SH-SY5Y (cell line): ENCODE results near the gene SLC12A7.

Experiments
- GATA2 ChIP-seq: IDR thresholded peaks from 2 replicates; pipeline ENCODE4 v1.6.1; 2011; ENCODE audit warnings: mild to moderate bottlenecking, low read depth, low read length
- GATA3 ChIP-seq: IDR thresholded peaks from 2 replicates; pipeline ENCODE4 v1.6.1; 2011; ENCODE audit warnings: low read depth, mild to moderate bottlenecking, low read length, moderate library complexity

Gene SLC12A7

GRCh38 chr5:1056611-1057484 lies 55.0 kb downstream of the SLC12A7 start:
- TF ChIP-seq GATA3 = no peak
- TF ChIP-seq GATA2 = no peak

- no peak for TF ChIP-seq GATA3
- TF ChIP-seq GATA2 = no peak
Measured at GRCh38 chr5:1055896-1056610, 55.8 kb downstream of the SLC12A7 start.

GRCh38 chr5:1054799-1055775 lies 56.8 kb downstream of the SLC12A7 start:
- TF ChIP-seq GATA3 (no peak), GATA2 (no peak)

- TF ChIP-seq GATA2 (no peak), GATA3 (no peak)
Measured at GRCh38 chr5:1054018-1054798, 57.7 kb downstream of the SLC12A7 start.

- TF ChIP-seq GATA3 = no peak
- no peak for TF ChIP-seq GATA2
Measured at GRCh38 chr5:1053391-1054017, 58.4 kb downstream of the SLC12A7 start.

- TF ChIP-seq GATA2 (no peak), GATA3 (no peak)
Measured at GRCh38 chr5:1052641-1053390, 59.0 kb downstream of the SLC12A7 start.

- no peak for TF ChIP-seq GATA3
- TF ChIP-seq GATA2 = no peak
Measured at GRCh38 chr5:1052076-1052475, 59.8 kb downstream of the SLC12A7 start.

GRCh38 chr5:1051366-1051720 lies 60.5 kb downstream of the SLC12A7 start:
- TF ChIP-seq GATA2 (no peak), GATA3 (no peak)

- TF ChIP-seq GATA3 (no peak), GATA2 (no peak)
Measured at GRCh38 chr5:1050423-1051365, 61.2 kb downstream of the SLC12A7 start.

- TF ChIP-seq GATA3 = no peak
- TF ChIP-seq GATA2 = no peak
Measured at GRCh38 chr5:1048861-1049838, 62.7 kb downstream of the SLC12A7 start.
